B cell (primary cell): ENCODE data around the gene FCRL3. TPM values are rescaled to one million over a fixed set of nuclear protein-coding genes. Genes with fewer than 3 reads are reported as not detected.

ENCODE experiments used
- ATAC-seq: fragments of 200-7000 bp; cut with Tn5 transposase; one replicate; pipeline ENCODE4 v1.10.0; 2021; ENCODE audit warnings: low read depth, mild to moderate bottlenecking, moderate number of reproducible peaks, moderate library complexity
- CTCF ChIA-PET: fragments of 350-600 bp; sonication (Branson Sonifier 250); formaldehyde crosslinking; loops from one replicate; lab custom pipeline; 2021; ENCODE audit warnings: antibody characterized with exemption, inconsistent platforms; lab: Charles Lee
- POLR2A ChIA-PET: fragments of 350-600 bp; sonication (Branson Sonifier 250); formaldehyde crosslinking; loops from one replicate; lab custom pipeline; 2021; ENCODE audit warnings: antibody characterized with exemption; lab: Charles Lee
- DNase-seq: peaks from one replicate; pipeline ENCODE4 v3.0.0; 2013
- H2AFZ ChIP-seq: 2 replicates; pipeline ENCODE4 v1.6.1; 2012; ENCODE audit warnings: mild to moderate bottlenecking, low read depth, low read length; ENCODE audit not compliant: insufficient read depth, poor library complexity, severe bottlenecking
- H3K27ac ChIP-seq, 2 donors: 1 replicate in 1 of 2; 2 replicates in 1 of 2; pipeline ENCODE4 v1.5.1; 2012 to 2013; ENCODE audit warnings: low read length in 2 of 2, mild to moderate bottlenecking in 2 of 2, moderate library complexity in 1 of 2
- H3K27me3 ChIP-seq, 4 experiments: fragments of 200-600 bp in 1 of 4; sonication (generic) in 1 of 4; replicated peaks in 1 of 4; 1 replicate in 2 of 4; 2 replicates in 2 of 4; pipeline versions ENCODE4 v1.6.1 to v1.7.0; 2013 to 2016; ENCODE audit warnings: low read length in 3 of 4, mild to moderate bottlenecking in 2 of 4, mixed read lengths in 1 of 4, moderate library complexity in 1 of 4; ENCODE audit not compliant: insufficient read depth in 4 of 4, control insufficient read depth in 3 of 4; ENCODE audit errors: control extremely low read depth in 1 of 4
- H3K36me3 ChIP-seq, 2 experiments: replicated peaks in 1 of 2; 1 replicate in 1 of 2; 2 replicates in 1 of 2; pipeline versions ENCODE4 v1.6.1 to v1.7.1; 2013; ENCODE audit warnings: low read length in 1 of 2; ENCODE audit not compliant: insufficient read depth in 2 of 2, control insufficient read depth in 1 of 2; ENCODE audit errors: control extremely low read depth in 1 of 2, extremely low read depth in 1 of 2
- H3K4me1 ChIP-seq, 2 donors: fragments of 200-600 bp in 1 of 2; sonication (generic) in 1 of 2; 1 replicate in 1 of 2; 2 replicates in 1 of 2; pipeline versions ENCODE4 v1.5.1 to v1.6.1; 2013 to 2017; ENCODE audit warnings: low read length in 2 of 2; ENCODE audit not compliant: control insufficient read depth in 2 of 2, insufficient read depth in 2 of 2
- H3K4me2 ChIP-seq: replicated peaks from 2 replicates; pipeline ENCODE3; 2012; ENCODE audit warnings: mild to moderate bottlenecking, low read depth, low read length; ENCODE audit not compliant: poor library complexity, severe bottlenecking
- H3K4me3 ChIP-seq, 5 experiments: fragments of 200-600 bp in 1 of 5; sonication (generic) in 1 of 5; 1 replicate in 3 of 5; 2 replicates in 2 of 5; pipeline versions ENCODE4 v1.5.1 to v1.7.0; 2011 to 2016; ENCODE audit warnings: low read length in 4 of 5, mild to moderate bottlenecking in 4 of 5, low read depth in 2 of 5, control low read depth in 1 of 5, moderate library complexity in 1 of 5; ENCODE audit not compliant: insufficient read depth in 1 of 5; ENCODE audit errors: control extremely low read depth in 1 of 5, extremely low read depth in 1 of 5
- H3K79me2 ChIP-seq: fragments of 200-600 bp; sonication (generic); one replicate; pipeline ENCODE4 v1.6.0; 2016; ENCODE audit warnings: low read length; ENCODE audit not compliant: control insufficient read depth, insufficient read depth
- H3K9ac ChIP-seq: fragments of 200-600 bp; sonication (generic); 2 replicates; pipeline ENCODE4 v1.6.1; 2017; ENCODE audit warnings: mild to moderate bottlenecking, low read length, moderate library complexity
- H3K9me3 ChIP-seq, 3 donors: one replicate each; pipeline versions ENCODE4 v1.6.1 to v1.7.1; 2013; ENCODE audit warnings: low read length in 2 of 3; ENCODE audit not compliant: control insufficient read depth in 2 of 3, insufficient read depth in 1 of 3; ENCODE audit errors: control extremely low read depth in 1 of 3
- H4K20me1 ChIP-seq: 2 replicates; pipeline ENCODE4 v1.6.0; 2012; ENCODE audit warnings: mild to moderate bottlenecking, low read length; ENCODE audit not compliant: insufficient read depth, control insufficient read depth, poor library complexity, severe bottlenecking
- H3K27ac Mint-ChIP-seq: one replicate; pipeline ENCODE4 v1.8.0; 2021; ENCODE audit warnings: mixed read lengths
- H3K27me3 Mint-ChIP-seq: one replicate; pipeline ENCODE4 v1.8.0; 2021; ENCODE audit warnings: mixed read lengths
- H3K4me1 Mint-ChIP-seq: one replicate; pipeline ENCODE4 v1.8.0; 2021; ENCODE audit warnings: mixed read lengths
- H3K4me3 Mint-ChIP-seq: one replicate; pipeline ENCODE4 v1.8.0; 2021; ENCODE audit warnings: mixed read lengths
- H3K9me3 Mint-ChIP-seq: one replicate; pipeline ENCODE4 v1.8.0; 2022; ENCODE audit warnings: mixed read lengths; ENCODE audit not compliant: insufficient read depth
- CTCF ChIP-seq: fragments of 200-600 bp; IDR thresholded peaks from one replicate; pipeline ENCODE4 v1.8.0; 2022; ENCODE audit warnings: antibody characterized with exemption, mild to moderate bottlenecking
- EZH2 ChIP-seq: IDR thresholded peaks from 2 replicates; pipeline ENCODE4 v1.6.1; 2012; ENCODE audit warnings: borderline replicate concordance, low read depth, mild to moderate bottlenecking, moderate library complexity, low read length; ENCODE audit not compliant: insufficient read depth, poor library complexity, severe bottlenecking
- WGBS: methylation state at CpG from one replicate; pipeline ENCODE4 v1.1.5; 2013; ENCODE audit warnings: missing lambda C conversion rate; ENCODE audit not compliant: insufficient coverage; 5-methylcytosine and 5-hydroxymethylcytosine counted together
- intact Hi-C: fragments of 100-400 bp; cut with micrococcal nuclease; formaldehyde crosslinking; loops from one replicate; pipeline ENCODE4 v1.10.0; 2022
- polyA plus RNA-seq: library from polyadenylated mRNA; depleted of rRNA; stranded (reverse); fragments of >200 nt; gene quantifications from 2 replicates; pipeline ENCODE4 v1.2.3, GENCODE V29; 2012
- total RNA-seq, 2 donors: library from RNA; stranded (reverse); fragments of 120-200 nt in 1 of 2; gene quantifications; 1 replicate in 1 of 2; 2 replicates in 1 of 2; pipeline versions ENCODE4 v1.2.3 to v1.2.4, GENCODE V29; 2013 to 2022

Gene FCRL3
- total and polyA plus RNA-seq, 2 donors (not counting 1 experiment from before 2014, with no cell fraction given), result 115 to 220 TPM

- DNase-seq, result no peak
- Histone ChIP-seq H3K4me3 (no peak overlapping the region), H3K4me2 (no peak overlapping the region), H4K20me1 (no peaks in the 10 kb centered on the region), H3K36me3 (peaks cover 21 to 68% of the 10 kb centered on the region in 2 experiments), H3K9ac (no peak overlapping the region), H2AFZ (no peak overlapping the region), H3K27ac (peak overlapping the region in 1 of 2 donors; percentile 37), H3K4me1 (peaks cover 12 to 16% of the 10 kb centered on the region in 2 donors), H3K27me3 (no peaks in the 10 kb centered on the region), H3K79me2 (peaks cover 10% of the 10 kb centered on the region), H3K9me3 (no peaks in the 10 kb centered on the region)
- no peak for ATAC-seq
- TF ChIP-seq CTCF, result no peak
- TF ChIP-seq EZH2, result no peak
- no peaks in the 10 kb centered on the region for H3K9me3 Mint-ChIP-seq
- intact Hi-C loops, result no loop called here
- no peak overlapping the region for H3K4me3 Mint-ChIP-seq
- H3K27ac Mint-ChIP-seq, result peak overlapping the region; percentile 15
- peaks cover 42% of the 10 kb centered on the region for H3K4me1 Mint-ChIP-seq
- POLR2A ChIA-PET, result interaction anchor here (0.7 kb wide), 1 partner anchor 169 kb away, joined by 3 read pairs; no protein-coding TSS in a partner anchor
- H3K27me3 Mint-ChIP-seq, result no peaks in the 10 kb centered on the region
- WGBS, result 100% methylated on average over 1 of the region's 3 CpGs
- CTCF ChIA-PET, result interaction anchor here (2.4 to 4.0 kb wide), 2 partner anchors 57 to 168 kb away, joined by 7 to 17 read pairs; no protein-coding TSS in a partner anchor
Measured at GRCh38 chr1:157748262-157748817, 47.8 kb upstream of the FCRL3 start.

GRCh38 chr1:157739229-157739901 is 38.8 kb upstream of the FCRL3 start:
- POLR2A ChIA-PET, result no interaction called here
- H3K9me3 ChIP-seq, result peaks cover 0 to 4% (median 3%) of the 10 kb centered on the region in 3 donors
- DNase-seq (no peak), ATAC-seq (peak; percentile 6)
- CTCF ChIA-PET, result interaction anchor here (0.6 to 3.8 kb wide), 11 partner anchors 11 to 123 kb away, joined by 3 to 17 read pairs (median 3); no protein-coding TSS in a partner anchor
- H4K20me1 ChIP-seq, result no peaks in the 10 kb centered on the region
- no peaks in the 10 kb centered on the region for H3K36me3 ChIP-seq
- H3K4me3 ChIP-seq, result no peak overlapping the region
- no peaks in the 10 kb centered on the region for H3K27me3 Mint-ChIP-seq
- H3K4me3 Mint-ChIP-seq, result no peak overlapping the region
- no peaks in the 10 kb centered on the region for H3K27me3 ChIP-seq
- intact Hi-C loops, result no loop called here
- H3K9me3 Mint-ChIP-seq, result no peaks in the 10 kb centered on the region
- no peak overlapping the region for H2AFZ ChIP-seq
- H3K9ac ChIP-seq, result no peak overlapping the region
- H3K27ac ChIP-seq, result peak overlapping the region; percentile 16 to 24
- peaks cover 2% of the 10 kb centered on the region for H3K79me2 ChIP-seq
- 70% methylated on average over 5 of the region's 5 CpGs for WGBS
- H3K4me2 ChIP-seq, result peak overlapping the region; percentile 32
- H3K4me1 ChIP-seq, result peaks cover 38 to 39% of the 10 kb centered on the region in 2 donors
- no peak for TF ChIP-seq EZH2
- TF ChIP-seq CTCF, result no peak
- H3K27ac Mint-ChIP-seq, result peak overlapping the region; percentile 77
- H3K4me1 Mint-ChIP-seq, result peaks cover 50% of the 10 kb centered on the region
